K562 (cell line): ENCODE measurements around the gene KCNK3. TPM values are rescaled to one million over a fixed set of nuclear protein-coding genes. Genes with fewer than 3 reads are reported as not detected.
A peak's percentile ranks its signal among the peaks of the same experiment; 100 is the strongest.

ENCODE experiments used
- ATAC-seq: fragments of 200-7000 bp; cut with Tn5 transposase; 3 replicates; pipeline ENCODE4 v1.9.1; 2020; ENCODE audit warnings: moderate library complexity
- BruUV-seq: library from RNA; stranded (reverse); fragments of 400-500 nt; replicated peaks from 2 replicates; lab custom pipeline; 2021; lab: Mats Ljungman, UMichigan
- CTCF ChIA-PET: fragments of 300-600 bp; formaldehyde crosslinking; extraction: SDS; loops from one replicate; lab custom pipeline; 2021; ENCODE audit warnings: low intra/inter-chr PET ratio; lab: Yijun Ruan, JAX
- POLR2A ChIA-PET: fragments of 300-600, 350-650 bp; sonication (Branson Sonifier 250); formaldehyde crosslinking; extraction: SDS; loops from one replicate; lab custom pipeline; 2021; ENCODE audit warnings: antibody characterized with exemption, inconsistent platforms; lab: Yijun Ruan, JAX
- DNase-seq, 4 experiments: peaks; one replicate each; pipeline versions ENCODE4 v3.0.0 to v3.0.0-alpha.2; 2011 to 2018; ENCODE audit warnings: low spot score in 3 of 4, mixed read lengths in 3 of 4; ENCODE audit errors: extremely low read depth in 1 of 4
- FAIRE-seq: peaks from 2 replicates; lab custom pipeline; 2011; peaks lifted over from hg19 to GRCh38; lab: Jason Lieb, UNC
- H2AFZ ChIP-seq: 2 replicates; pipeline ENCODE4 v1.6.0; 2011; ENCODE audit warnings: low read depth, low read length, control low read depth, inconsistent platforms
- H3K27ac ChIP-seq: fragments of 200-600 bp; 3 replicates; pipeline ENCODE4 v1.8.0; 2011; ENCODE audit warnings: low read depth, mild to moderate bottlenecking, control low read depth, inconsistent platforms, low read length, moderate library complexity, mixed read lengths; ENCODE audit errors: extremely low read depth
- H3K27me3 ChIP-seq, 2 experiments: fragments of 300-600 bp in 1 of 2; 2 replicates in 1 of 2; 3 replicates in 1 of 2; pipeline versions ENCODE4 v1.6.0 to v1.8.0; 2011; ENCODE audit warnings: inconsistent platforms in 2 of 2, low read length in 2 of 2, mild to moderate bottlenecking in 1 of 2, mixed read lengths in 1 of 2, moderate library complexity in 1 of 2; ENCODE audit not compliant: control insufficient read depth in 2 of 2, insufficient read depth in 2 of 2
- H3K36me3 ChIP-seq: fragments of 300-600 bp; 3 replicates; pipeline ENCODE4 v1.8.0; 2011; ENCODE audit warnings: mild to moderate bottlenecking, low read length, inconsistent platforms; ENCODE audit not compliant: control insufficient read depth, insufficient read depth
- H3K4me1 ChIP-seq, 2 experiments: fragments of 200-600 bp in 1 of 2; replicated peaks in 1 of 2; 2 replicates in 1 of 2; 3 replicates in 1 of 2; pipeline versions ENCODE4 v1.5.1 to v1.8.0; 2011; ENCODE audit warnings: inconsistent platforms in 2 of 2, low read length in 2 of 2, mild to moderate bottlenecking in 1 of 2, mixed read lengths in 1 of 2, moderate library complexity in 1 of 2; ENCODE audit not compliant: control insufficient read depth in 2 of 2, insufficient read depth in 2 of 2
- H3K4me2 ChIP-seq: 2 replicates; pipeline ENCODE4 v1.6.1; 2011; ENCODE audit warnings: low read length, control low read depth, inconsistent platforms, mixed read lengths; ENCODE audit not compliant: insufficient read depth
- H3K4me3 ChIP-seq: fragments of 200-600 bp; sonication (generic), shearing (Covaris generic); 2 replicates; pipeline ENCODE4 v1.5.1; 2016; ENCODE audit warnings: control low read depth, inconsistent platforms
- H3K79me2 ChIP-seq: fragments of 200-600 bp; 3 replicates; pipeline ENCODE4 v1.8.0; 2011; ENCODE audit warnings: low read length, inconsistent platforms; ENCODE audit not compliant: control insufficient read depth, insufficient read depth
- H3K9ac ChIP-seq, 2 experiments: 2 replicates each; pipeline versions ENCODE4 v1.6.0 to v1.6.1; 2011; ENCODE audit warnings: low read depth in 2 of 2, low read length in 2 of 2, control low read depth in 1 of 2, inconsistent platforms in 1 of 2, mild to moderate bottlenecking in 1 of 2, mixed read lengths in 1 of 2; ENCODE audit not compliant: insufficient read depth in 1 of 2
- H3K9me1 ChIP-seq: one replicate; pipeline ENCODE4 v1.6.0; 2011; ENCODE audit warnings: inconsistent platforms, mild to moderate bottlenecking, low read length, moderate library complexity; ENCODE audit not compliant: control insufficient read depth, insufficient read depth
- H3K9me3 ChIP-seq: replicated peaks from 2 replicates; pipeline ENCODE4 v1.5.1; 2011; ENCODE audit warnings: low read depth, low read length, inconsistent platforms; ENCODE audit not compliant: control insufficient read depth, insufficient read depth
- H4K20me1 ChIP-seq: replicated peaks from 2 replicates; pipeline ENCODE4 v1.6.1; 2011; ENCODE audit warnings: low read length, inconsistent platforms, mixed read lengths; ENCODE audit not compliant: control insufficient read depth, insufficient read depth
- ATF6 ChIP-seq: sonication (generic); formaldehyde crosslinking; IDR thresholded peaks from 2 replicates; pipeline ENCODE4 v1.4.0; 2020; ENCODE audit warnings: mild to moderate bottlenecking, missing genetic modification reagents
- DIDO1 ChIP-seq: fragments of 450-650 bp; IDR thresholded peaks from 2 replicates; pipeline ENCODE4 v1.6.1; 2016; ENCODE audit warnings: low read depth, missing biosample characterization, missing genetic modification characterization
- HLTF ChIP-seq: fragments of 450-650 bp; IDR thresholded peaks from 2 replicates; pipeline ENCODE4 v1.6.1; 2016
- KAT7 ChIP-seq: sonication (generic); formaldehyde crosslinking; IDR thresholded peaks from 2 replicates; pipeline ENCODE4 v1.8.0; 2022; ENCODE audit warnings: missing genetic modification reagents, mild to moderate bottlenecking, borderline replicate concordance
- SAFB ChIP-seq: fragments of 200-400 bp; formaldehyde crosslinking; IDR thresholded peaks from 2 replicates; pipeline ENCODE4 v1.6.1; 2017; ENCODE audit warnings: low read depth, low read length, borderline replicate concordance
- ZNF431 ChIP-seq: sonication (generic); formaldehyde crosslinking; IDR thresholded peaks from 2 replicates; pipeline ENCODE4 v1.8.0; 2022; ENCODE audit warnings: mild to moderate bottlenecking, missing genetic modification reagents
- ZNF583 ChIP-seq: fragments of 250-450 bp; sonication (Bioruptor Pico); IDR thresholded peaks from 2 replicates; pipeline ENCODE4 v1.4.0; 2020
- WGBS: fragments of 100-300 bp; shearing (Covaris generic); methylation state at CpG from one replicate; pipeline ENCODE4 v1.1.6; 2016; ENCODE audit warnings: low coverage, mixed read lengths; ENCODE audit not compliant: insufficient coverage; ENCODE audit errors: missing lambda C conversion rate; 5-methylcytosine and 5-hydroxymethylcytosine counted together
- in situ Hi-C: fragments of 300-500 bp; cut with MboI; formaldehyde crosslinking; loops from 4 replicates; pipeline ENCODE4 v1.15.0; 2018; ENCODE audit warnings: inconsistent platforms, mixed read lengths
- intact Hi-C: fragments of 100-400 bp; cut with micrococcal nuclease; formaldehyde crosslinking; loops from 2 replicates; pipeline ENCODE4 v1.14.2; 2022
- polyA plus RNA-seq, 8 experiments: library from polyadenylated mRNA; depleted of rRNA in 4 of 8; stranded (reverse) in 5 of 8; unstranded in 3 of 8; fragments of >200 nt; fragmentation: Nextera tagmentation in 2 of 8; fragmentation: Illumina TruSeq in 1 of 8; extraction: Ambion mirVana in 2 of 8; extraction: Trizol in 1 of 8; gene quantifications; 2 replicates each; pipeline versions ENCODE4 v1.2.1 to v1.2.3, GENCODE V29; 2011 to 2014; ENCODE audit warnings: inconsistent platforms in 1 of 8, missing spikeins in 1 of 8
- total RNA-seq, 7 experiments: library from RNA; depleted of rRNA in 6 of 7; stranded (reverse); fragments of >200 nt in 6 of 7; fragmentation: Illumina TruSeq in 2 of 7; extraction: Trizol in 2 of 7; gene quantifications; 2 replicates each; pipeline versions ENCODE4 v1.2.1 to v1.2.3, GENCODE V29; 2011 to 2021; ENCODE audit warnings: low replicate concordance in 1 of 7
- TF ChIP-seq, protein P1 (sequence below): sonication (generic); formaldehyde crosslinking; IDR thresholded peaks from 2 replicates; pipeline ENCODE4 v1.8.1; 2023; ENCODE audit warnings: mild to moderate bottlenecking, missing genetic modification reagents
- TF ChIP-seq, protein P2 (sequence below): sonication (generic); IDR thresholded peaks from 2 replicates; pipeline ENCODE4 v1.6.1; 2016
- TF ChIP-seq, protein P3 (sequence below): sonication (generic); formaldehyde crosslinking; IDR thresholded peaks from 2 replicates; pipeline ENCODE4 v1.8.0; 2023; ENCODE audit warnings: mild to moderate bottlenecking, missing genetic modification reagents

KCNK3 gene
- total and polyA plus RNA-seq, 9 of the 15 experiments (the other 6 are each of a cell fraction or from before 2014, with no cell fraction given): 0.01 to 0.20 (median 0.07) TPM; not detected in 5

- peaks cover 52% of the 10 kb centered on the region; the same call in 2 of the 3 replicates for H3K36me3 ChIP-seq
- WGBS: 77% methylated on average over 3 of the region's 3 CpGs
- peak overlapping the region; percentile 71; the same call in 1 of the 2 replicates for H2AFZ ChIP-seq
- H4K20me1 ChIP-seq: peaks cover 4% of the 10 kb centered on the region; the same call in 1 of the 2 replicates
- no peaks in the 10 kb centered on the region for H3K27me3 ChIP-seq
- no TSS peak for BruUV-seq
- no peak overlapping the region for H3K4me3 ChIP-seq
- no peaks in the 10 kb centered on the region for H3K9me3 ChIP-seq
- H3K79me2 ChIP-seq: peaks cover 93% of the 10 kb centered on the region
- ChIA-PET POLR2A (interaction anchor here (0.5 to 1.6 kb wide), 9 partner anchors 8 to 568 kb away, joined by 3 to 11 read pairs (median 6); partner anchors contain the start of gene CENPA), CTCF (no interaction called here)
- H3K4me1 ChIP-seq: peaks cover 76 to 80% of the 10 kb centered on the region in 2 experiments
- no peaks in the 10 kb centered on the region for H3K9me1 ChIP-seq
- DNase-seq (no peak), FAIRE-seq (no peak), ATAC-seq (no peak)
- H3K27ac ChIP-seq: peak overlapping the region; percentile 85; the same call in 2 of the 3 replicates
- peak overlapping the region; percentile 71 for H3K4me2 ChIP-seq
- peak overlapping the region; percentile 67 to 88; a peak in 3 of 4 replicates for H3K9ac ChIP-seq
- in situ Hi-C loops (no loop called here), intact Hi-C loops (loop anchor here (10.0 kb wide), 1 partner anchor 246 kb away; no protein-coding TSS in a partner anchor)
- TF ChIP-seq ZNF431 (CRISPR knock-in tag) (peak; percentile 29; the same call in 1 of the 2 replicates), ZNF583 (CRISPR knock-in tag) (no peak), KAT7 (CRISPR knock-in tag) (0 out of 2 replicates have a peak, but pooled peaks have one; percentile 35), SAFB (no peak), HLTF (0 out of 2 replicates have a peak, but pooled peaks have one; percentile 6), ATF6 (CRISPR knock-in tag) (0 out of 2 replicates have a peak, but pooled peaks have one; percentile 53), DIDO1 (tag) (no peak)
- TF ChIP-seq, protein P1, sequence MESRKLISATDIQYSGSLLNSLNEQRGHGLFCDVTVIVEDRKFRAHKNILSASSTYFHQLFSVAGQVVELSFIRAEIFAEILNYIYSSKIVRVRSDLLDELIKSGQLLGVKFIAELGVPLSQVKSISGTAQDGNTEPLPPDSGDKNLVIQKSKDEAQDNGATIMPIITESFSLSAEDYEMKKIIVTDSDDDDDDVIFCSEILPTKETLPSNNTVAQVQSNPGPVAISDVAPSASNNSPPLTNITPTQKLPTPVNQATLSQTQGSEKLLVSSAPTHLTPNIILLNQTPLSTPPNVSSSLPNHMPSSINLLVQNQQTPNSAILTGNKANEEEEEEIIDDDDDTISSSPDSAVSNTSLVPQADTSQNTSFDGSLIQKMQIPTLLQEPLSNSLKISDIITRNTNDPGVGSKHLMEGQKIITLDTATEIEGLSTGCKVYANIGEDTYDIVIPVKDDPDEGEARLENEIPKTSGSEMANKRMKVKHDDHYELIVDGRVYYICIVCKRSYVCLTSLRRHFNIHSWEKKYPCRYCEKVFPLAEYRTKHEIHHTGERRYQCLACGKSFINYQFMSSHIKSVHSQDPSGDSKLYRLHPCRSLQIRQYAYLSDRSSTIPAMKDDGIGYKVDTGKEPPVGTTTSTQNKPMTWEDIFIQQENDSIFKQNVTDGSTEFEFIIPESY (CRISPR knock-in tag): 0 out of 2 replicates have a peak, but pooled peaks have one; percentile 11
- TF ChIP-seq, protein P2, sequence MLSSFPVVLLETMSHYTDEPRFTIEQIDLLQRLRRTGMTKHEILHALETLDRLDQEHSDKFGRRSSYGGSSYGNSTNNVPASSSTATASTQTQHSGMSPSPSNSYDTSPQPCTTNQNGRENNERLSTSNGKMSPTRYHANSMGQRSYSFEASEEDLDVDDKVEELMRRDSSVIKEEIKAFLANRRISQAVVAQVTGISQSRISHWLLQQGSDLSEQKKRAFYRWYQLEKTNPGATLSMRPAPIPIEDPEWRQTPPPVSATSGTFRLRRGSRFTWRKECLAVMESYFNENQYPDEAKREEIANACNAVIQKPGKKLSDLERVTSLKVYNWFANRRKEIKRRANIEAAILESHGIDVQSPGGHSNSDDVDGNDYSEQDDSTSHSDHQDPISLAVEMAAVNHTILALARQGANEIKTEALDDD: no peak
- TF ChIP-seq, protein P3, sequence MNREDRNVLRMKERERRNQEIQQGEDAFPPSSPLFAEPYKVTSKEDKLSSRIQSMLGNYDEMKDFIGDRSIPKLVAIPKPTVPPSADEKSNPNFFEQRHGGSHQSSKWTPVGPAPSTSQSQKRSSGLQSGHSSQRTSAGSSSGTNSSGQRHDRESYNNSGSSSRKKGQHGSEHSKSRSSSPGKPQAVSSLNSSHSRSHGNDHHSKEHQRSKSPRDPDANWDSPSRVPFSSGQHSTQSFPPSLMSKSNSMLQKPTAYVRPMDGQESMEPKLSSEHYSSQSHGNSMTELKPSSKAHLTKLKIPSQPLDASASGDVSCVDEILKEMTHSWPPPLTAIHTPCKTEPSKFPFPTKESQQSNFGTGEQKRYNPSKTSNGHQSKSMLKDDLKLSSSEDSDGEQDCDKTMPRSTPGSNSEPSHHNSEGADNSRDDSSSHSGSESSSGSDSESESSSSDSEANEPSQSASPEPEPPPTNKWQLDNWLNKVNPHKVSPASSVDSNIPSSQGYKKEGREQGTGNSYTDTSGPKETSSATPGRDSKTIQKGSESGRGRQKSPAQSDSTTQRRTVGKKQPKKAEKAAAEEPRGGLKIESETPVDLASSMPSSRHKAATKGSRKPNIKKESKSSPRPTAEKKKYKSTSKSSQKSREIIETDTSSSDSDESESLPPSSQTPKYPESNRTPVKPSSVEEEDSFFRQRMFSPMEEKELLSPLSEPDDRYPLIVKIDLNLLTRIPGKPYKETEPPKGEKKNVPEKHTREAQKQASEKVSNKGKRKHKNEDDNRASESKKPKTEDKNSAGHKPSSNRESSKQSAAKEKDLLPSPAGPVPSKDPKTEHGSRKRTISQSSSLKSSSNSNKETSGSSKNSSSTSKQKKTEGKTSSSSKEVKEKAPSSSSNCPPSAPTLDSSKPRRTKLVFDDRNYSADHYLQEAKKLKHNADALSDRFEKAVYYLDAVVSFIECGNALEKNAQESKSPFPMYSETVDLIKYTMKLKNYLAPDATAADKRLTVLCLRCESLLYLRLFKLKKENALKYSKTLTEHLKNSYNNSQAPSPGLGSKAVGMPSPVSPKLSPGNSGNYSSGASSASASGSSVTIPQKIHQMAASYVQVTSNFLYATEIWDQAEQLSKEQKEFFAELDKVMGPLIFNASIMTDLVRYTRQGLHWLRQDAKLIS: peak; percentile 89; the same call in 1 of the 2 replicates
Observed at GRCh38 chr2:26768759-26769088, 76.2 kb downstream of the KCNK3 start.
